Measurements from ENCODE around the gene SNPH.

The SNPH gene

DNA sequence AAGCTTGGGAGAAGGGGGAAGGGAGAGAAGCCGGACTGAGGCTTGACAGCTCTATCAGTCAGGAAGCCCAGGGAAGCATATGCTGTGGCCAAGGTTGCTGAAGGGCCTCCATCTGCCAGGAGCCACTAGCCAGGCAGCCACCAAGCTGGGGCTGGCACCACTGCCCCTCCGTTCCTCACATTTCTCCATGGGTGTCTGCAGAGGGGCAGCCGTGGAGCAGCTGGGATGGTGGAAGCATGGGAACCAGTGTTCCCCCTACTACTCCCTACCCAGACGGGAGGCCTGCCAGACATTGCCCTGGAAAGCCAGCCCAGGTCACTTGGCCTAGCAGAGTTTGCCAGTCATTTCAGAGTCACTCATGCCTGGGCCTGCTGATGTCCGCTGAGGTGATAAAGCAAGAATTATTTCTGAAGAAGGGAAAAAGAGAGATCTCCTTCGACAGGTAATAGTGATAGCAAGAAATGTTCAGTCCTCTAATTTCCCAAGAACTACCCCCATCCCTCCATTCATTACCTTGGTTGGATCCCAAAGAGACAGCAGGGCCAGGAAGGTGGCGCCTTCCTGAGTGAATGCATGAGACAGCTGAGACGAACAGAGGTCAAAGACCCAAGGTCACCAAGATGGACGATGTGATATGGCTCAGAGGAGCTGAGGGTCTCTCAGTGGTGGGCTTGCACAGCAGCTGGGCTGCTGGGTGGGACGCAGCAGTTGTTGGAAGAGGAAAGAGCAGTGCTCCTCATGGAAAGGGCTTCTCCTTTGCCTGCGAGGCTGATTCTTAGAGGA lies 21.9 kb downstream of the SNPH start:
- DNase-seq: no peak

DNA sequence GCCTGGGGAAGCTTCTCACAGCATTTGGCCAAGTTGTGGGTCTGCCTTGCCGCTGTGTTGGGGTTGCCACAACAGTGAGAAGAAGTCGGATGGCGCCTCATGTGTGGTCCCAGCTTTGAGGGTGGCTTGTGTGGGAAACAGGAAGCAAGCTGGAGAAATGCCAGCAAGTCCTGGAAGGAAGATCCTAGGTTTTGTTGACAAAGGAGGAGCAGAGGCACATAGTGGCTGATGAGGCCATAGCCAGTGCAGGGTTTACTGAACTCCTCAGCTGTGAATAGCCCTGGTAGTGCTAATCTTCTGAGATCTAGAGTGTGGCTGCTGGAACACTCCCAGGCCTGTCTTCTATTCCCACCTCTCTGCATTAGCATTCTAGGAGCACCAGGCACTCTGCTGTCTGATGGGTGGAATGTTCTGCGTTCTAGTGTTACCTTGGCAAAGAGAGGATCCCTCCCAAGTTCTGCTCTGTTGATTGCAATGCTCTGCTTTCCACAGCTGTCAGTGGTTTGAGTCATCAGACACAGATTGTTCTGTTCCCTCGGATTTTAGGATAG lies 25.2 kb downstream of the SNPH start:
- DNase-seq: no peak

DNA sequence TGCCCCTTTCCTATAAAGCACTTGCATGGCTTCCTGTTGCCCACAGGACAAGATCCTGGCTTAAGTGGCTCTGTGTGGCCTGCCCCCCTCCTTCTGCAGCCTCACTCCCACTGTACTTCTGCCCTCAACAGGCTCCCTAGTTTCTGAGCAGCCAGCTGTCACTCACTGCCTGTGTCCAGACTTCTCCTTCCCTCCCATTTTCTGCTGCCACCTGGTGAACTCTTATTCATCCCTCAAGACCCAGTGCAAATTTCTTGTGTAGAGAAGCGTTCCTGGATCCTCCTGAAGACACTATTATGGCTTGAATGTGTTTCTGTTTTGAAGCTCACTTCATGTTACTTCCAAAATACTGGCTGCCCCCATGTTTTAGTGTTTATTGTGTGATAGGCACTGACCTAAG lies 26.5 kb downstream of the SNPH start:
- no peak for DNase-seq

DNA sequence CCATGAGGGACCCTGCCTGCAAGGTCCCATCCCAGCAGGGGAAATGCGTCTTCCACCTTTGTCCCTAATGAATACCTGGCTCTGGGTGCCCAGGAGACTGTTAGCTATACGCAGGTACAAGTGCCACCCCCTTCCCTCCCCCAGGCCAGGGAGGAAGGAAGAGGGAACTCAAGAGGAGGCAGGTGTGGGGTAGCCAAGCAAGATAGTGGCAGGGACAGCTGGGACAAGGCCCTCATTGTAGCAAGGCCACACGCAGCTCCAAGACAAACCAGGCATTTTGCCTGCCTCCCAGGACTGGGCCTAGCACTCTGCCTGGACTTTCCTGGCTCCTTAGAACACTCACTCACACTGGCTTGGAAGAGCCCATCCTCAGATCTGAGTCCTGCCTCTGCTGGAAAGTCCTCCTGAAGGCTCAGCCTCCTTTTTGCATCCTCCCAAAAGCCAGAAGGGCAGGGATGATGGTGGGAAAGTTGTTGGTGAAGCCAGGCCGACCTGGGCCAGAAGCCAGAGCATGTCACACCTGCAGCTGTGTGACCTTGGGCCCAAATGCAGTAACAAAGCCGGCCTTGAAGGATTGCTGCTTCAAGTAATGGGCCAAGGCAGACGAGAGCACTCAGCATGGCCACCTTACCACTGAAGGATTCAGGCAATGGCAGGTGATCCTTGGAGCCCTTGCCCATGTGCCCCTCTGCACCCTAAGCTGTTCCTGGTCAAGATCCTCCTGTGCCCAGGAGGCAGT lies 27.7 kb downstream of the SNPH start:
- DNase-seq: no peak

DNA sequence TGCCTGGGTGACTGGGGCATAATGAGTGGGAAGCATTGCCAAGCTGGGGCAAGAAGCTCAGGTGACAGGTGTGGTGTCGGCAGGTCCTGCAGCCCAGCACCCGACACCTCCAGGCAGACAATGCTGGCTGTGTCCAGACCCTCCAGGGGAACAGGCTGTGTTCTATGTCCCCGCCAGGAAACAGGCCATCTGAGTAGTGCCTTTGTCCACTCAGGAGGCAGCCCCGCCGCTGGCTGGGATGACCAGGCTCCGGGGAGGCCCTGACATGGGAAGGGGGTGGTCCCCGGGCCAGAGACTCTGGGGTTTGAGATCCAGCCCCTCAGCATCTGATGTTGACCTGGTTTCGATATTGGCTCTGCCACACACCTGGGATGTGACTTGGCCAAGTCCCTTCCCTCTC lies 28.4 kb downstream of the SNPH start:
- no peak for DNase-seq

DNA sequence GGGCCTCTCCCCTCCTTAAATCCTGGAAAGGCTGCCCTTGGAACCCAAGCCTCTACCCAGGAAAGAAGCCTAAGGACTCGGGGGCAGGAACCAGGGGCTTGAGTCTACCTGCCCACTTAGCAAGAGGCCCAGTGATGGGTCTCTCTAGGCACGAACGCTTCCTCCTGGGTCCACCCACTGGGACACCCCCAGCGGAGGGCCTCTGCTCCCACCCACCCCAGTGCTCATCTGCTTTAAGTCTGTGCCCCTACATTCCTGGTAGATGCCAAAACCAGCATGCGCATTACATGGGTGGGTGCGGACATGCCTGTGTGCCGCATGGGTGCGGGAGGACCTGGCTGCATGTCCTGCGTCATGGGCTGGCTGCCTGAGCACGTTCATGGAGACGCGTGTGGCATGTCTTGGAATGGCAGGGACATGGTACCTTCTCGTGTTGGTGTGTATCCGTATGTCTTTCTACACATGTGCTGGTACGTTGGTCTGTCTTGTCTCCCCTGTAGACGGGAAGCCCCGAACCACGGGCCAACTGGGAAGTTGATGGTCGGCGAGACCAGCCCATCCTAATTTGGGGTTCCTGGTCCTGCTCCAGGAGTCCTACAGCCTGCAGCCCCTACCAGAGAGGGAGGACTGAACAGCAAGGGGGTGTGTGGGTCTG lies 29.3 kb downstream of the SNPH start:
- no peak for DNase-seq

DNA sequence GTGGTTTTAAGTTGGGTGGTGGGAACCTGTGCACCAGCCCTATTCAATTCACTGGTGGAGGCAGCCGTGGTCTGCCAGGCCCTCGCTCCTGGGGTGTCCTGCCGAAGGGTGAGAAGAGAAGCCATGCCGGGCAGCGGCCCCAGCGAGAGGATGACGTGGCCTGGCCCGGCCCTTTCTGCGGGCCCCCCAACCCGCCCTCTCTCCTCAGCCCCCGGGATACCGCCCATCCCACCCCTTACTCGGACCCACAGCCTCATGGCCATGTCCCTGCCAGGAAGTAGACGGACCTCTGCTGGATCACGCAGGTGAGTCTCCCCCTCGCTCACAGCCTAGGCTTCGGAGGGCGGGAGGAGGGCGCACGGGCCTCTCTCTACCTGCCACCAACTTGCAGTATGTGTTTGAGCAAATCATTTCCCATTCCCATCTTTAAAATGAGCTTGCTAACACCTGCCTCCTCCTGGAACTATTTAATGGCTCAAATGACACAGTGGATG lies 30.1 kb downstream of the SNPH start:
- DNase-seq: no peak

DNA sequence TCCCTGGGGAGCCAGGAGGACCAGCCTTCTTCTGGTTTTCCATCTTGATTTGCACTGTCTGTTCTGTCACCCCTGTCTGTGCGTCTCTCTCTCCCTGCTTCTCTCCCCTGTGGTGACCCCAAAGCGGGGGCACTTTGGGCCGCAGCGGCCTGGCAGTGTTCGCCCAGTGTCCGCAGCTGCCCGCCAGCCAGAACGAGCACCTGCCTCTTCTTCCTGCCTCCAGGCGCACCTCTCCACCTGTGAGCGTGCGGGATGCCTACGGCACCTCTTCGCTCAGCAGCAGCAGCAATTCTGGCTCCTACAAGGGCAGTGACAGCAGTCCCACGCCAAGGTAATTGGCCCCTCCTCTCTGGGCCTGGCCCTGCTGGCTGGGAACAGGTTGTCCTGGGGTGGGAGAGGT lies 30.8 kb downstream of the SNPH start:
- no peak for DNase-seq

DNA sequence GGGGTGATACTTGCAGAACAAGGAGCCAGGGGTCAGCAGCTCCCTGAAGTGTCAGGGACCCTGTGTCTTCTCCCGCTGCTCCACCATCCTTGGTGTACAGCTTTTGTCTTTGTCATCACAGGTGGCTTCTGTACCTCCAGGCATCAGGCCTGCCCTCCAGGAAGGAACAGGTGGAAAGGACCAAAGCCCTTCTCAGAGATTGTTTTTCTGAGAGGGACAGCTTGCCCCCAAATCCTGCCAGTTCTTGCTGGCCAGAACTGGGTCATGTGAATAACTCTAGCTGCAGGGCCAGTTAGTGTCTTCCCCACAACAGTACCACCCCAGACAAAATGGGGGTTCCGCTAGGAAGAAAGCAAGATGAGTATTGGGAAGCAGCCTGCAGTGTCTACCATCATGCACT lies 31.4 kb downstream of the SNPH start:
- no peak for DNase-seq

DNA sequence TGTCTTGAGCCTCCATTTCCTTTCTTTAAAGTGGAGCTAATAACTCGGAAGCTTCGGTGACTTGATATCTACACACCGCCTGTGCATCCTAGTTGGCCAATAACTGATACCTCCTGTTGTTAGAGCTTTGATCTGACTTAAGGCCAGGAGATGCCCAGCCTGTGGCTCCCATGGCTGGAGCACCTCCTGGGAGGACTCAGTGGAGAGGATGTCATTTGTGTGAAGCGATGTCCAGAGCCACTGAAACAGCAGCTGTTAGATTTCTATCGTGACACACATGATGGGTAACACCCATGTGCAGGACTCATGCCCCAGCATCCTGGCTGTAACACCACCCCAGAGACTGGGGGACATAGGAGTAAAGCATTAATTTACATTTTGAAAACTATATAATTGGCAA lies 32.1 kb downstream of the SNPH start:
- no peak for DNase-seq

DNA sequence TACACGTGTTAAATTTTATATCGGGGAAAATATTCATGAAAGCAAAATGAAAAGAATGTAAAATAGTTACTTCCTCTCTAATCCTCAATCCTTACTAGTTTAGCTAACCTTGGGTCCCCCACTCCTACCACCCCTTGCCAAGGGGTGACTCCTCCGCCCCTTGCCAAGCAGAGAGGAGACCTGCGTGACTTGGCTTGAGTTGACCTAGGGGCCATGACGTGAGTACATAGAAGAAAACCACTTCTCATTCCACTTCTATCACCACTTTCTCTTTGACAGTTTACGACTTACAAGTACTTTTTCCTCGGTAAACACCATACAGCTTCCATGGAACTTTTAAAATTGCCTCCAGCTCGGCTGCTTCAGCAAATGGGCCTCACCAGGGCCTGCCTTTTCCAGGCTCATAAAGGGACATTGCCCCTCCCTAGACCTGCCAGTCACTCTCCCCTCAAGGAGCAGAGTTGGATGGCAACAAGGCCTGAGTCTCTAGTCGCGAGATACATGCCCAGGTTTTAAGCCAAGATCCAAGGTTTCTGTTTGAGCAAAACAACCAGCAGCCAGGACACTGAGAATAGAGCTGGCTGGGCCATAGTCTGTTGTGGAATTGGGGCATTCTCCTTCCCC lies 32.9 kb downstream of the SNPH start:
- DNase-seq: no peak

DNA sequence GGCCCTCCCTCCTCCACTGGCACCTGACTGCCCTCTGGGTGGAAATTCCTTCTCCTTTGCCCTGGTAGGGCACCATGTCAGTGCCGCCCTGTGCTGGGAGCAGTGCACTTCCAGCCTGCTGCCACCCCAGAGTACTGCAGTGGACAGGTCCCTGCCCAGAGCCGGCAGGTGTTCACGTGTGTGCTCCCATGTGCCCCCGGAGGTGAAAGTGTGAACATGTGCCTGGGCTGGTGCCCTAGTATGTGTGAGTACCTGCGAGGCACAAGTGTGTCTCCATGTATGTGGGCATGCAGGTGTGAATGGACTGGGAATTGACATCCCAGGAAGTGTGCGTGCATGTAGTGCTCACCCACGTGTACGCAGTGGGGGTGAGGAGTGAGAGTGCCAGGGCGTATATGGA lies 33.4 kb downstream of the SNPH start:
- peak; percentile 83 for DNase-seq

DNA sequence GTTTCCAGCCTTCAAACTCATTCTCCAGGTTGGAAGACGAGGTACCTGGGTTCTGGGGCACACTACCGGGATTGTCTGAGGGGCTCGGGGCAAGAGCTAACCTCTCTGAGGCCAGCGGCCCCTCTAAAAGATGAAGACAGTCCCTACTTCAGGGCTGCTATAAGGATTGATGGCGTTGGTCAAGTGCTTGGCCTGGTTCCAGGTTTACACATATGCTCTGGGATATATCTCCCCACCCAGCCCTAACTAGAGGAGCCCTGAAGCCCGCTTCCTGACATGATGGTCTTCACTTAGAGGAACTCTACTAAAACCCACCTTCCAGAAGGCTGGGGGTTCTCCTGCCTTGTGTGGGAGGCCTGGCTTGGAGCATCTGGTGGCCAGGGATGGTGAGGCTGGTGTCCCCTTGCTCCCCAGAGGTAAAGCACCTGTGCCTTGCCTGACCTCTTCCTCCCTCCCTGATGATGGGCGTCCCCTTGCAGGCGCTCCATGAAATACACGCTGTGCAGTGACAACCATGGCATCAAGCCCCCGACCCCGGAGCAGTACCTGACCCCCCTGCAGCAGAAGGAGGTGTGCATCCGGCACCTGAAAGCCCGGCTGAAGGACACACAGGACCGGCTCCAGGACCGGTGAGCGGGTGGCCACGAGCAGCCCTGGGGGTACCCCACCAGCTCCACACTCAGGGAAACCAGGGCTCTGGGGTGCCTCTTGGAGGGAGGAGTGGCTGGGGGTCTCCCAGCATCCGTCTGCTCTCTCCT lies 34.2 kb downstream of the SNPH start:
- no peak for DNase-seq

DNA sequence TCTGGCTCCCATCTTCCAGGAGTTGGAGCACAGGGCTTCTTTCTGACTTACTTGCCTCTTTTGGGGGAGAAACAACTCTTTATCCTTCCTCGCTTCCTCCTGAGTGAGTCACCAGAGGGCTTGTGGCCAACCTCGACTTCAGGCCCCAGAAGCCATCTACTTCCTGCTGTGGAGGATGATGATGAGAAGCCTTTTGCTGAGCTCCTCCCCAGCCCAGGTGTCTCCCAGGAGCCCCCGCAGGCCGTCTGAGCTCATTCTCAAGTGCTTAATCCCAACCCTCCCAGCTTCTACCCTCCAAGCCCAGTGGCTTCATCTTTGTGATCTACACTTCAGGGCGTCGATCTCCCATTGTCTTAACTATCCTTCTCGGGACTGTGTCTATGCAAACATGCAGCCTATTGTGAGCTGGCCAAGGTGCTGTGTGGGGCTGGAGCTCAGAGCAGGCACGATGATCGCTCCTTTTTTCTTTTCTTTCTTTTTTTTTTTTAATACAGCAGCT lies 35.0 kb downstream of the SNPH start:
- DNase-seq: no peak

DNA sequence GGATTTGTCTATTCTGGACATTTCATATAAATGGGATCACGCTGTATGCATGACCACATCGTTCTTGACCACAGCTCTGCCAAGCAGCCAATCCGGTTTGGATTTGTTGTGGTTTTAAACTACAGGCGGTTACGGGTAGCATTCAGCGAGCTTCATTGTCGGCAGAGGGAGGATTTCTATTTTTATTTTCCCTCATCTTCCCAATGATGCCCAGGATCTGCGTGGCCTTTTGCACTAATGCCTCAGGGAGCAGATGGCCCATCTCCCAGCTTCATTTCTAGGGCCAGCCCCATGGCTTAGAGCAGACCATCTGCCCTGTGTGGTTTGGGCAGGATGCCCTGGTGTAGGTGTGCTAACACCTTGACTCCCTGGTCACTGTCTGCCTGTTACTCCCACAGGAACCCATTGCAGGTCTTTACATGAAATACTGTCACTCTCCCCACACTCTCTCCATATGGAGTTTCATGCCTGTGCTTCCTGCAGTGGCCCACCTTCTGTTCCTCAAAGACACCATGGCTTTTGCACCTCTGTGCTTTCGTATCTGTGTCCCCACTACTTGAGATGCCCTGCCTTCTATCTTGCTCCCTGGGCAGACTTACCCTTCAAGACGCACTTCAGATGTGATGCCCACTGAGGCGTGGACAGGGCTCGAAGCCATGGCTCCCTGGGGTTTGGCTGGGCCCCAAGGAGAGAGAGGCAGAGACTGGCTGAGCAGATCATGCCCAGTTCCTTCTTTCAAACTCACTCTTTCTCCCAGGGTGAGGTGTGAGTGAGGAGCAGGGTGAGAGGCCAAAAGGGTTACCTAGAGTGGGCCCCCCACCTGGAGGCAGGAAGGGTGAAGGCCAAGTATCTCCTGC lies 36.8 kb downstream of the SNPH start:
- no peak for DNase-seq

DNA sequence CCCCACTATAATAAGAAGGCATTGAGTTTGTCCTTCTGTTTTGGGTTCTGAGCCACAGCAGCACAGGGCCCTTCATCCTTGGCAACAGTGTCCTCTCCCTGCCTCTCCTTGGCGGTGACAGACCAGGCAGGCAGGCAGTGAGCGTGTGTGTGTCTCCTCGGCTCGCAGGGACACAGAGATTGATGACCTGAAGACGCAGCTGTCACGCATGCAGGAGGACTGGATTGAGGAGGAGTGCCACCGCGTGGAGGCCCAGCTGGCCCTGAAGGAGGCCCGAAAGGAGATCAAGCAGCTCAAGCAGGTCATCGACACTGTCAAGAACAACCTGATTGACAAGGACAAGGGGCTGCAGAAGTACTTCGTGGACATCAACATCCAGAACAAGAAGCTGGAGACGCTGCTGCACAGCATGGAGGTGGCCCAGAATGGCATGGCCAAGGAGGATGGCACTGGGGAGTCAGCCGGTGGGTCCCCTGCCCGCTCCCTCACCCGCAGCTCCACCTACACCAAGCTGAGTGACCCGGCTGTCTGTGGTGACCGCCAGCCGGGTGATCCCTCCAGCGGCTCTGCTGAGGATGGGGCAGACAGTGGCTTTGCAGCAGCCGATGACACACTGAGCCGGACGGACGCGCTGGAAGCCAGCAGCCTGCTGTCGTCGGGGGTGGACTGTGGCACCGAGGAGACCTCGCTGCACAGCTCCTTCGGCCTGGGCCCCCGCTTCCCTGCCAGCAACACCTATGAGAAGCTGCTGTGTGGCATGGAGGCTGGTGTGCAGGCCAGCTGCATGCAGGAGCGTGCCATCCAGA lies 38.8 kb downstream of the SNPH start:
- DNase-seq: no peak

DNA sequence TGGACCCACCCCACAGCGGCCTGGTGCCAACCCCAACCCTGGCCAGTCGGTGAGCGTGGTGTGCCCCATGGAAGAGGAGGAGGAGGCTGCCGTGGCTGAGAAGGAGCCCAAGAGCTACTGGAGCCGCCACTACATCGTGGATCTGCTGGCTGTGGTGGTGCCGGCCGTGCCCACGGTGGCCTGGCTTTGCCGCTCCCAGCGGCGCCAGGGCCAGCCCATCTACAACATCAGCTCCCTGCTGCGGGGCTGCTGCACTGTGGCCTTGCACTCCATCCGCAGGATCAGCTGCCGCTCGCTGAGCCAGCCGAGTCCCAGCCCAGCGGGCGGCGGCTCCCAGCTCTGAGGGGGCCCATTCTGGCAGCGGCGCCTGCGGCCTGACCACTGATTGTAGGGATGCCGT lies 39.6 kb downstream of the SNPH start:
- DNase-seq: no peak

DNA sequence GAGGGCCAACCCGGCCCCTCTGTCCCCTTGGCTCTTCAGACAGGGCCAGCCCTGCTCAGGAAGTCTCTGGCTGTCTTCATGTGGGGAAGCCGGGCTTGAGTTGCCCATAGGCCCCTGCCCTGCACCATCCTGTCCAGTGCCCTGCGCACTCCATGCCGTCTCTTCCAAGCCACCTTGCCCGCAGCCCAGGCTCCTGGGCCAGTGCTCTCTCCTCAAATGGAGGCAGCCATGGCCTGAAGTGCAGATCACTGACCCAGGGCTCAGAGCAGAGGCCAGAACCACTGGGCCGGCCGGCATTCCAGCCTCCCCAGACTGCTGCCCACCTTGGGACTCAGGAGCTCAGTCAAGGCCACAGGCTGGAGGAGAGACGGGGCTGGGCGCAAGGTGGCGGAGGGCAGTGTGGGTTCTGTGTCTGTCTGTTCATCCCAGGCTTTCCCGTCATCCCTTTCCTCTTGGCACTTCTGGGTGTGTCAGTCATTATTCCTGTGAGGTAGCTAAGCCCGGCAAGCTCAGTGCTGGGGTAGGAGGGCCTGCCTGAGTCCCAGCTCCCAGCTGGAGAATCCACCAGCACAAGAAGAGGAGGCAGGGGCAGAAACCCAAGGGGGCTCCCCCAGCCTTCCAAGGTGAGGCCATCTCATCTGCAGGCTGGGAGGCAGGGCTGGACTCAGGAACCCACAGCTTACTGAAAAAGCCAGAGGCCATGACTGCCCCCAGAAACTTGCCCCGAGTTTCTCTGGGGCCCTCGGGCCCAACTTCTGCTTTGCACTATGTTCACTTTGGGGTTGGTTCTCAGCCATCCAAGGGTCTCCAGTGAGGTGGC lies 40.4 kb downstream of the SNPH start:
- DNase-seq: no peak

DNA sequence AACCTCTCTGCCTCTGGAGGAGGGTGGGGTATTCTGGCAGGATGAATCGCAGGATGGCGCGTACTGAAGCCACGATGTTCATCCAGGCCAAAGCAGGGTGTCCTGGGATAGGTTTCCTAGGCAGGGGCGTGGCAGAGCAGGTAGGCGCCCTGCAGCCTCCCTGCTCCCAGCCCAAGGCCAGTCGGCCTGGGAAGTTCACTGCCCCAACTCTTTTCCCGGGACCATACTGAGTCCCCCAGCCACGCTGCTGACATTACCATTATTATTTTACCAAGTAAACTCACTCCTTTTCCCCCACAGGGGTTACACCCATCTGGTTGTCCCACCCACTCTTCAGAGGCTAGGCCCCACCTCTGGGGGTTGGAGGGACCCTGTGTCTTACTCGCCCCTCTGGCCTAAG lies 41.1 kb downstream of the SNPH start:
- no peak for DNase-seq
